K562 (cell line): ENCODE measurements around the gene FBXO46. TPM values are rescaled to one million over a fixed set of nuclear protein-coding genes. Genes with fewer than 3 reads are reported as not detected.

Source experiments
- BHLHE40 ChIP-seq: IDR thresholded peaks from 2 replicates; pipeline ENCODE4 v1.6.1; 2011; ENCODE audit warnings: low read length, improper control_type of control experiment
- CHD1 ChIP-seq: fragments of 200-600 bp; sonication (generic); IDR thresholded peaks from one replicate; pipeline ENCODE4 v1.6.1; 2012; ENCODE audit warnings: mild to moderate bottlenecking, moderate library complexity, low read length, inconsistent platforms
- ETV6 ChIP-seq, 3 experiments: fragments of 150-350 bp in 1 of 3; sonication (generic) in 1 of 3; formaldehyde crosslinking in 1 of 3; IDR thresholded peaks; 2 replicates each; pipeline versions ENCODE4 v1.6.1 to v1.8.0; 2014 to 2022; ENCODE audit warnings: borderline replicate concordance in 2 of 3, low read depth in 2 of 3, antibody characterized with exemption in 1 of 3, low read length in 1 of 3, mild to moderate bottlenecking in 1 of 3, missing genetic modification reagents in 1 of 3
- KAT2B ChIP-seq: IDR thresholded peaks from one replicate; pipeline ENCODE4 v1.6.1; 2012; ENCODE audit warnings: low read depth, mild to moderate bottlenecking, control low read depth, inconsistent platforms, low read length, moderate library complexity
- NR2C1 ChIP-seq, 2 experiments: fragments of 450-650 bp; IDR thresholded peaks; 2 replicates each; pipeline ENCODE4 v1.6.1; 2017; ENCODE audit warnings: mild to moderate bottlenecking in 2 of 2, antibody characterized with exemption in 1 of 2, inconsistent platforms in 1 of 2, missing compliant biosample characterization in 1 of 2, missing genetic modification characterization in 1 of 2
- PHB ChIP-seq: fragments of 250-450 bp; sonication (Bioruptor Pico); IDR thresholded peaks from 2 replicates; pipeline ENCODE4 v1.5.0; 2021
- PHF8 ChIP-seq: fragments of 200-600 bp; sonication (generic); IDR thresholded peaks from 2 replicates; pipeline ENCODE4 v1.6.1; 2012; ENCODE audit warnings: mixed run types, mild to moderate bottlenecking, inconsistent platforms, low read length, moderate library complexity, borderline replicate concordance
- PPARD ChIP-seq: fragments of 250-450 bp; sonication (Bioruptor Pico); IDR thresholded peaks from 2 replicates; pipeline ENCODE4 v1.8.0; 2022; ENCODE audit warnings: inconsistent platforms, mild to moderate bottlenecking, moderate library complexity
- PTRF ChIP-seq: fragments of 450-650 bp; IDR thresholded peaks from 2 replicates; pipeline ENCODE4 v1.6.1; 2016; ENCODE audit warnings: mild to moderate bottlenecking, missing genetic modification characterization, missing compliant biosample characterization
- STAT5B ChIP-seq: fragments of 250-450 bp; sonication (Bioruptor Pico); IDR thresholded peaks from 2 replicates; pipeline ENCODE4 v1.8.0; 2021; ENCODE audit warnings: mild to moderate bottlenecking, inconsistent platforms
- TAF1 ChIP-seq: IDR thresholded peaks from 2 replicates; pipeline ENCODE4 v1.6.1; 2011; ENCODE audit warnings: mild to moderate bottlenecking, low read length, moderate library complexity; ENCODE audit not compliant: insufficient read depth, control insufficient read depth, severe bottlenecking; ENCODE audit errors: extremely low read depth
- TAF15 ChIP-seq: fragments of 200-400 bp; formaldehyde crosslinking; IDR thresholded peaks from 2 replicates; pipeline ENCODE4 v1.6.1; 2017; ENCODE audit warnings: mild to moderate bottlenecking, low read depth, low read length, moderate library complexity
- TCF7L2 ChIP-seq: fragments of 150-350 bp; IDR thresholded peaks from 2 replicates; pipeline ENCODE4 v1.6.1; 2016; ENCODE audit warnings: low read depth, mild to moderate bottlenecking, low read length, moderate library complexity
- XRCC5 ChIP-seq: fragments of 200-400 bp; formaldehyde crosslinking; IDR thresholded peaks from 2 replicates; pipeline ENCODE4 v1.6.1; 2017; ENCODE audit warnings: low read depth, mild to moderate bottlenecking, low read length
- ZFP30 ChIP-seq: fragments of 250-450 bp; sonication (Bioruptor Pico); IDR thresholded peaks from 2 replicates; pipeline ENCODE4 v1.8.0; 2022; ENCODE audit warnings: moderate library complexity, mild to moderate bottlenecking, inconsistent platforms, borderline replicate concordance
- ZNF184 ChIP-seq: sonication (generic); formaldehyde crosslinking; IDR thresholded peaks from 2 replicates; pipeline ENCODE4 v1.5.0; 2020; ENCODE audit warnings: missing genetic modification reagents
- ZNF23 ChIP-seq: fragments of 250-450 bp; sonication (Bioruptor Pico); IDR thresholded peaks from 2 replicates; pipeline ENCODE4 v1.4.0; 2020; ENCODE audit warnings: mild to moderate bottlenecking
- ZNF263 ChIP-seq: sonication (generic); formaldehyde crosslinking; IDR thresholded peaks from 2 replicates; pipeline ENCODE4 v1.8.0; 2022; ENCODE audit warnings: mild to moderate bottlenecking, missing genetic modification reagents, borderline replicate concordance
- ZNF274 ChIP-seq: IDR thresholded peaks from 2 replicates; pipeline ENCODE4 v1.6.1; 2011; ENCODE audit warnings: low read depth, mild to moderate bottlenecking, low read length, moderate library complexity, borderline replicate concordance
- ZNF586 ChIP-seq: fragments of 450-650 bp; formaldehyde crosslinking; conservative IDR thresholded peaks from 2 replicates; pipeline ENCODE4 v1.4.0; 2020; ENCODE audit warnings: mild to moderate bottlenecking, moderate library complexity
- ZNF707 ChIP-seq: fragments of 250-450 bp; sonication (Bioruptor Pico); conservative IDR thresholded peaks from 2 replicates; pipeline ENCODE4 v1.8.0; 2022; ENCODE audit warnings: inconsistent platforms, mild to moderate bottlenecking, moderate library complexity
- ZNF717 ChIP-seq: fragments of 250-450 bp; sonication (Bioruptor Pico); IDR thresholded peaks from 2 replicates; pipeline ENCODE4 v1.5.0; 2021
- polyA plus RNA-seq, 8 experiments: library from polyadenylated mRNA; depleted of rRNA in 4 of 8; stranded (reverse) in 5 of 8; unstranded in 3 of 8; fragments of >200 nt; fragmentation: Nextera tagmentation in 2 of 8; fragmentation: Illumina TruSeq in 1 of 8; extraction: Ambion mirVana in 2 of 8; extraction: Trizol in 1 of 8; gene quantifications; 2 replicates each; pipeline versions ENCODE4 v1.2.1 to v1.2.3, GENCODE V29; 2011 to 2014; ENCODE audit warnings: inconsistent platforms in 1 of 8, missing spikeins in 1 of 8
- total RNA-seq, 7 experiments: library from RNA; depleted of rRNA in 6 of 7; stranded (reverse); fragments of >200 nt in 6 of 7; fragmentation: Illumina TruSeq in 2 of 7; extraction: Trizol in 2 of 7; gene quantifications; 2 replicates each; pipeline versions ENCODE4 v1.2.1 to v1.2.3, GENCODE V29; 2011 to 2021; ENCODE audit warnings: low replicate concordance in 1 of 7
- TF ChIP-seq, protein P1 (sequence below): fragments of 450-650 bp; IDR thresholded peaks from 2 replicates; pipeline ENCODE4 v1.6.1; 2018; ENCODE audit warnings: mild to moderate bottlenecking, low read depth; ENCODE audit not compliant: partially characterized antibody
- TF ChIP-seq, protein P2 (sequence below), 2 experiments: IDR thresholded peaks; 2 replicates each; pipeline ENCODE4 v1.6.1; 2011; ENCODE audit warnings: borderline replicate concordance in 1 of 2, control low read depth in 1 of 2, low read depth in 1 of 2, low read length in 1 of 2, mild to moderate bottlenecking in 1 of 2, mixed read lengths in 1 of 2, moderate library complexity in 1 of 2; ENCODE audit not compliant: insufficient read depth in 1 of 2, insufficient read length in 1 of 2, poor library complexity in 1 of 2, severe bottlenecking in 1 of 2; ENCODE audit errors: extremely low read depth in 1 of 2

The FBXO46 gene
- total and polyA plus RNA-seq, 9 of the 15 experiments (the other 6 are each of a cell fraction or from before 2014, with no cell fraction given), result 1.5 to 36.1 (median 7.3) TPM

DNA sequence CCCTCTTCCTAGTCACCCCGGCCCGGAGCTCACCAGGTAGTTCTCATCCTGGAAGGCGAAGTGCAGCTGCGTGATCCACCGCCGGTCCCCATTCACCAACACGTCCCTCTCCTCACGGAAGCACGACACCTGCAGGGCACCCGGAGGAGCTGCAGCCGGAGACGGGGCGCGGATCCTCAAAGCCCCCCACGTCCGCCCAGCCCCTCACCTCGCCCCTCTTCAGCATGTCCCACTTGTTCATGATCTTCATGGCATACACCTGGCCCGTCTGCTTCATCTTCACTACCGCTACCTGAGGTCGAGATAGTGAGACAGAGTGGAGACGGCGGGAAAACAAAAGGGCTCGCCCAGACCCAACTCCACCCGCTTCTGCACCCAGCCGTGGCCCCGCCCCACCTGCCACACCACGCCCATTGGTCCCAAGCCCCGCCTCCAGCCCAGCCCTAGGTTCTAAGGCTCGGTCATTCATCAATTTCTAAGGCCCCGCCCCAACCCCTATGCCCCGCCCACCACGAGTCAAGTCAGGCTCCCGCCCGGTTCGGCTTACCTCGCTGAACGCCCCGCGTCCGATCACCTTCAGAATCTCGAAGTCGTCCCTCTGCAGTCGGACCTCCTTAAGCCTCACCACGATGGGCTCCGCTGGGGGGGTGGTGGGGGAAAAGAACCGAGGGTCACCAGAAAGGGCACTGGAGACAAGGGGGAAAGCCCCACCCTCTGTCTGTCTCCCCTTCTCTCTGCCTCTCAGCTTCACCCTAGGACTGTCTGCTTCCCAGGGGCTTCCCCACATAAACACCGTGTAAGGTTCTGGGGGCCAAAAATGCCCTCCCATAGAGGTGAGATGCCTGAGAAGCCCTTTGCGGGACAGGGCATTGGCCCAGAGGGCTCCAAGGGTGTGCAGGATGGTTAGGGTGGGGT lies 48.8 kb upstream of the FBXO46 start (continued):
- TF ChIP-seq, protein P1, sequence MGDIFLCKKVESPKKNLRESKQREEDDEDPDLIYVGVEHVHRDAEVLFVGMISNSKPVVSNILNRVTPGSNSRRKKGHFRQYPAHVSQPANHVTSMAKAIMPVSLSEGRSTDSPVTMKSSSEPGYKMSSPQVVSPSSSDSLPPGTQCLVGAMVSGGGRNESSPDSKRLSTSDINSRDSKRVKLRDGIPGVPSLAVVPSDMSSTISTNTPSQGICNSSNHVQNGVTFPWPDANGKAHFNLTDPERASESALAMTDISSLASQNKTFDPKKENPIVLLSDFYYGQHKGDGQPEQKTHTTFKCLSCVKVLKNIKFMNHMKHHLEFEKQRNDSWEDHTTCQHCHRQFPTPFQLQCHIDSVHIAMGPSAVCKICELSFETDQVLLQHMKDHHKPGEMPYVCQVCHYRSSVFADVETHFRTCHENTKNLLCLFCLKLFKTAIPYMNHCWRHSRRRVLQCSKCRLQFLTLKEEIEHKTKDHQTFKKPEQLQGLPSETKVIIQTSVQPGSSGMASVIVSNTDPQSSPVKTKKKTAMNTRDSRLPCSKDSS, result no peak
- TF ChIP-seq KAT2B (no peak), PPARD (CRISPR knock-in tag) (no peak), PTRF (no peak), XRCC5 (no peak), ZNF274 (no peak), PHF8 (peak; percentile 45; the same call in 1 of the 2 replicates), ZNF717 (CRISPR knock-in tag) (no peak), PHB (CRISPR knock-in tag) (no peak), ZNF263 (no peak), CHD1 (no peak), ZNF586 (0 out of 2 replicates have a peak, but pooled peaks have one; percentile 14), ETV6 (IDR thresholded peaks at IDR 0.05; ENCODE audit: borderline replicate concordance in 1 of 2, low read depth in 2 of 2, low read length in 1 of 2) (no peak), ETV6 (CRISPR knock-in tag; IDR thresholded peaks at IDR 0.05; ENCODE audit: borderline replicate concordance) (no peak), STAT5B (CRISPR knock-in tag) (no peak), ZNF23 (CRISPR knock-in tag) (no peak), TAF15 (no peak), BHLHE40 (peak; percentile 43; the same call in 1 of the 2 replicates), ZFP30 (no peak), TCF7L2 (no peak), NR2C1 (IDR thresholded peaks at IDR 0.05) (no peak), NR2C1 (tag; IDR thresholded peaks at IDR 0.05) (no peak), ZNF707 (CRISPR knock-in tag) (no peak), TAF1 (peak; percentile 13), ZNF184 (CRISPR knock-in tag) (no peak)
- TF ChIP-seq, protein P2, sequence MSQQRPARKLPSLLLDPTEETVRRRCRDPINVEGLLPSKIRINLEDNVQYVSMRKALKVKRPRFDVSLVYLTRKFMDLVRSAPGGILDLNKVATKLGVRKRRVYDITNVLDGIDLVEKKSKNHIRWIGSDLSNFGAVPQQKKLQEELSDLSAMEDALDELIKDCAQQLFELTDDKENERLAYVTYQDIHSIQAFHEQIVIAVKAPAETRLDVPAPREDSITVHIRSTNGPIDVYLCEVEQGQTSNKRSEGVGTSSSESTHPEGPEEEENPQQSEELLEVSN (IDR thresholded peaks at IDR 0.05; ENCODE audit: borderline replicate concordance in 1 of 2, extremely low read depth in 1 of 2, insufficient read depth in 1 of 2, insufficient read length in 1 of 2, low read depth in 1 of 2, low read length in 1 of 2, poor library complexity in 1 of 2, severe bottlenecking in 1 of 2), result peak; percentile 19 to 69
